NCI-H82 (cell line): ENCODE data around the gene ERF.

Experiments used
- DNase-seq: peaks from one replicate; lab custom pipeline; 2025; lab: John Stamatoyannopoulos, UW

The ERF gene

DNA sequence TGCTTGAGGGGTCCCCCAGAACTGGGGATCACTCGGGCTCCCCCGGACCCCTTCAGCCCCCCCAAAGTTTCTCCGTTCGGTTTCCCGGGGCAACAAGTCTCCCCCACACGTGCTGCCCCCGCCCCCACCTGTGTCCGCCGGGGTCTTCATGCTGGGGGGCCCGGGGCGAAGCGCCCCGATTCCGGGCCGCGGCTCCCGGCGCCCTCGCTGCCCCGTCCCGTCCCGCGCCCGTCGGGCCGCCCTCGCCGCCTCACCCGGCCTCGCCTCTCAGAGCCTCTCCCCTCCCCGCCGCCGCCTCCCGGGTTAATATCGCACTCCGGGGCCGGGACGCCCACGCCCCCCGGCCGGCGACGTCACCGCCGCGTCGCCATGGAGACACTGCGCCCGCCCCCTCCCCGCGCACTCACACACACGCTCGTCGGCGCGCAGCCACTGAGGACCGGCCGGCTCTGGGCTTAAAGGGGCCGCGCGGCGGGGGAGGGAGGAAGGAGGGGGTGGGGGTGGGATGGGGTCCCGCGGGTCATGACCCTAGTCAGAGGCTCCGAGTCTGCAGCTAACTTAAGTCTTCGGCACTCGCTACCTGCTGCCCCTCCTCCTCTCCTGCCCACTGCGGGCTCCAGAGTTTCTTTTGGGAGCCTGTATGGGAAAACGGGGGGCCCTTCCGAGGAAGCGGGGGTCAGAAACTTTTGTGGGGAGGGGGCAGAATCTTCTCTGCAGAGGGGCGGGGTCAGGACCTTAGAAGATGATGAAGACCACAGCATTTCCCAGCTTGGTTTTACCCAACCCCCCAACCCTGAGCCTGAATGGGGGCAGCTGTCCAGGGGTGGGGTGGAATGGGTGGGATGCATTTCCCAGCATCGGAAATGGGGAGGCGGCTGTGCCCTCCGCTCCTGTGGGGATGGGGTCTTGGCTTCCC is at the start of gene ERF:
TSS of gene ERF (minus strand) at position 279 of the 916 bp plus-strand sequence. CDS start at position 150, 129 bp downstream.
- DNase-seq, result peak; percentile 94

DNA sequence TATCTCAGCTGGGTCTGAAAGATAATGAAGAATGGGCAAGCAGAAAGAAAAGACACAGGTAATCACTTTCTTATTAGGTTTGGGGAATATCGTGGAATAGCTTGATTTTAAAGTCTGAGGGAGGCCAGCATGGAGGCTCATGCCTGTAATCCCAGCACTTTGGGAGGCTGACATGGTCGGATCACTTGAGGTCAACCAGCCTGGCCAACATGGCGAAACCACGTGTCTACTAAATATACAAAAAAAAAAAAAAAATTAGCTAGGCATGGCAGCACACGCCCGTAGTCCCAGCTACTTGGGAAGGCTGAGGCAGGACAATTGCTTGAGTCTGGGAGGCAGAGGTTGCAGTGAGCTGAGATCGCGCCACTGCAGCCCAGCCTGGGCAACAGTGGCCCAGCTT is 48.9 kb upstream of the ERF start:
- DNase-seq, result no peak

DNA sequence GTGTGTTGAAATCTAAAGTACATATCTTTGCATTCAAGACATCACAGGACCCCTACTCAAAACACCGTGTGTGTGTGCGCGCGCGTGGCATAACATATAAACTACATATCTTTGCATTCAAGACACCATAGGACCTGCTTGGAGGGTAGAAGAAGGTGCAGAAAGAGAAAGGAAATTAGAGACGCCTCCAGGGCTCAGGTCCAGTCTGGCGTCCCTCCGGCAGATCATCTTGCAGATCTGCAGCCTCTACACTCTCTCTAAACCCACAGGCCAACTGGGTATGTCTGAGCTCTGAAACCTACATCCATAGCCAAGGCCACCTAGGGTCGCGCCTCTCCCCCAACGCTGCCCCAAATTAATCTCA is 48.2 kb upstream of the ERF start:
- peak; percentile 58 for DNase-seq

DNA sequence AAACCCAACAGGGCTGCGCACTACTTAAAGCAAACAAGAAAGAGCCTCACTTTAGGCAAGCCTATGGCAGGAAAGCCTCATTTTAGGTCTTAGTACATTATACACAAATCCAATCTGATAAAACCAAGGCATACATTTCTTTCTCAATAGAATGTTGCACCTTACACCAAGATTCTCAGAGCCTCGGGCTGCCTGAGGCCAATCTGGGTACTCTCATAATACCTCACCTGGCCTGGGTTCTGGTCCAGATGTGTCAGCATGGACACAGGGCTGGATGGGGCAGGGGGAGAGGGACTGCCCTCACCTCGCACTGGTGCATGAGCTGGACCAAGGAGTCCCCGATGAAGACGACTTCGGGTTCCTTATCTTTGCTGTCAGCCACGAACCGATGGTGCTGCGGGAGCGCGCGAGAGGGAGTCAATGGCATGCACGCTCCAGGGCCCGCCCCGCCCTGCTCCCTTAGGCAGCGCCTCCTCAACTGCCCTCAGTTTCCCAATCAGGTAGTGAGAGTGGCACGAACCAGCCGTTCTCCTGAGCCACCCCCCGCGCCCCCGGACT is 46.8 kb upstream of the ERF start, which contains the start of gene PRR19:
TSS of gene PRR19 (plus strand) at position 487 of the 558 bp plus-strand sequence. CDS start 7,453 bp downstream, outside the sequence.
- peak; percentile 63 for DNase-seq

DNA sequence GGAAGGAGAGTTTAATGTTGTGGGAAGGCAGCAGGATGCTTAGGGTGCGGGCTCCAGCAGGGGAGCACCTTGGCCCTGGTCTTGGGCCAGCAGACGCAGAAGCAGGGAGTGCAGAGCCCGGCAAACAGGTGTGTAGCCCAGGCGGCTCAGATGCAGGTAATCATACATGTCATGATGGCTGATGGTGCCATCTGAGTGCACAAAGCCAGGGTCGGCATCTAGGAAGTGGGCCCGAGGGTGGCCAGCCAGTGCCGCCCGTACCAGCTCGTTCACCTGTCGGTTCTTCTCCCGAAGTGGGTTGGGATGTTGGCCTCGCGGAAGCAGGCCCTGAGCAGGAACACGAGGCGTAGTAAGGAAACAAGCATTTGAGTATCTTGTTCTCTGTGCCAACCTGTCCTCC is 42.1 kb upstream of the ERF start:
- no peak for DNase-seq

DNA sequence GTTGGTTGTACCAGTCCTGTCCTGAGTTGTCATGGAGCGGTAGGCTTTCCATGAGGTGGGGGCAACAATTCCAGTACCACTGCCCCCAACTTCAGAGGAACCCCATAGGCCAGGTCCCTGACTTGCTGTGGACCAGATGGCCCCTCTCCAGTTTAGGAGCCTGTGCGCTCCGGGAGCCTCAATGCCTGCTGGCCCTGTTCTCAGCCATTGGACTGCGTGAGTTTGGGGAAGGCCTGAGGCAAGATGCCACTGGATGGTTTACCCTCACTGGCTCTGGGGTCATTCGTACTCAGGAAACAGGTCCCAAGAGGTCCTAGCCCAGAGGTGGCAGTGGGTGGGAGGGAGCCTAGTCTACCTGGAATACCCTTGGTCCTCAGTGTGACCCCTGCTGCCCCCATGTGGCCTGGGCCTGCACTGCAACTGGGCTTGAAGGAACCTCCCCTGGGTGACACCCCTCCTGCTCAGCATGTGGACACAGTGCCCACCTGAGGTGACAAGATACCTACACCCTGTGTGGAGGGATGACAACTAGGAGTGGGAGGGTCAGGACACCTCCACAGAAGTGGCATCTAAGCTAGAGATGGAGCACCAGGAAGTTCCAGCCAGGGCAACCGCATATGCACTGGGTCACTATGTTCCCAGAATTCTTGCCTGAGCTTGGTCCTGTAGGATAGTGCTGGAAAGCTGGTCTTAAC is 41.0 kb upstream of the ERF start:
- DNase-seq, result peak; percentile 89

DNA sequence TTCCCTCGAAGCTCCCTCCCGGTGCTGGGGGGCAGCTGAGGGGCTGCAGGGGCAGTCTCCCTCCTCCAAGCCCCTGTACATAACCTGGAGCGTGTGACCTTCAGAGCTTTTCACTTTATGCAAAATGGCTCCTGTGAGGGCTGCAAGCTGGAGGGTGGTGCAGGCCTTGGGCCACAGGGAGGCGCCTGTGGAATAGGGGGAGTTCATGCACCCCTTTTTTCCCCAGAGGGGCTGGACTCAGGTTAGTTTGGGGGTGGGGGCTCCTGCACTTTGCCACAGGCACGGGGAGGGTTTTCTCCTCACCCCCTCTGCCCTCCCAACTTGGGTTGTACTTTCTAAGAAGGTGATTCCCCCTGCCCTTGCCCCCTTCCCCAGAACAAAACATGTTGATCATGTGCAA is 40.4 kb upstream of the ERF start:
- DNase-seq, result no peak

DNA sequence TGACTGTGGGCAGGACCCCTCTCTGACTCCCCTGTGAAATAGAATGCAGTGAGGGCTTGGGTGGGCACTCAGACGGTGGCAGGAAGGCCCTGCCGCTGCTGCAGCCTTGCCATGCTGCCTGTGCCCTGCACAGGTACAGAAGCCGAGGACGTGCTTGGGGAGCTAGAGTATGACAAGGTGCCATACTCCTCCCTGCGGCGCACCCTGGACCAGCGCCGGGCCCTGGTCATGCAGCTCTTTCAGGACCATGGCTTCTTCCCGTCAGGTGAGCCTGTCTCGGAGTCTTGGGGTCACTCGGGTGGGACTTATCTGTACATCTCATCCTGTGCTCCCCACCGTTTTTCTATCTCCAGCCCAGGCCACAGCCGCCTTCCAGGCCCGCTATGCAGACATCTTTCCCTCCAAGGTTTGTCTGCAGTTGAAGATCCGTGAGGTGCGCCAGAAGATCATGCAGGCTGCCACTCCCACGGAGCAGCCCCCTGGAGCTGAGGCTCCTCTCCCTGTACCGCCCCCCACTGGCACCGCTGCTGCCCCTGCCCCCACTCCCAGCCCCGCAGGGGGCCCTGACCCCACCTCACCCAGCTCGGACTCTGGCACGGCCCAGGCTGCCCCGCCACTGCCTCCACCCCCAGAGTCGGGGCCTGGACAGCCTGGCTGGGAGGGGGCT is 39.7 kb upstream of the ERF start:
- no peak for DNase-seq

DNA sequence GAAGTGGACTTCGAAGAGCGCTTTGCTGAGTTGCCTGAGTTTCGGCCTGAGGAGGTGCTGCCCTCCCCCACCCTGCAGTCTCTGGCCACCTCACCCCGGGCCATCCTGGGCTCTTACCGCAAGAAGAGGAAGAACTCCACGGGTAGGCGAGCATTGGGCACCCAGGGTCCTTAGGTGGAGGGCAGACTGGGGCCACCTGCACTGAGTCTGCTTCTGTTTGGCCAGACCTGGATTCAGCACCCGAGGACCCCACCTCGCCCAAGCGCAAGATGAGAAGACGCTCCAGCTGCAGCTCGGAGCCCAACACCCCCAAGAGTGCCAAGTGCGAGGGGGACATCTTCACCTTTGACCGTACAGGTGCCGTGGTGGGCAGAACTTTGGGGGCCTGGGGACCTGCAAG is 39.0 kb upstream of the ERF start:
- no peak for DNase-seq

DNA sequence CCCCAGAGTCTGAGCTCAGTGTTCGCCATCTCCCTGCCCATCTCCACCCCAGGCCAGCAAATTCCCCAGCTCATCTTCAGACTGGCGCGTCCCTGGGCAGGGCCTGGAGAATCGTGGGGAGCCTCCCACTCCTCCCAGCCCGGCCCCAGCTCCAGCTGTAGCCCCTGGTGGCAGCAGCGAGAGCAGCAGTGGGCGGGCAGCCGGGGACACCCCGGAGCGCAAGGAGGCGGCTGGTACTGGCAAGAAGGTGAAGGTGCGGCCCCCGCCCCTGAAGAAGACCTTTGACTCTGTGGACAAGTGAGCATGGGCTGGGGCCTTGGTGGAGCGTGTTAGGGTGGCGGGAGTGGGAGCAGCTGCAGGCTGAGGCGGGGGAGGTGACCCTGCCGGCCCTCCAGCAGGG is 38.6 kb upstream of the ERF start:
- no peak for DNase-seq

DNA sequence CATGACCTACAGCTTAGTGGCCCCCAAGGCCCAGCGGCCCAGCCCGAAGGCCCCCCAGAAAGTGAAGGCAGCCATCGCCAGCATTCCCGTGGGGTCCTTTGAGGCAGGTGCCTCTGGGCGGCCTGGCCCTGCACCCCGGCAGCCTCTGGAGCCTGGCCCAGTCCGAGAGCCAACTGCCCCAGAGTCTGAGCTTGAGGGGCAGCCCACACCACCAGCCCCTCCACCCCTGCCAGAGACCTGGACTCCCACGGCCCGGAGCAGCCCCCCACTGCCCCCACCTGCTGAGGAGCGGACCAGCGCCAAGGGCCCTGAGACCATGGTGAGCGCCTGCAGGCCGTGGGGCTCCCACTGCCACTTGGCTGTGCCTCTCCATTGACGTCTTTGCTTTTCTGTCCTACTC is 38.0 kb upstream of the ERF start:
- no peak for DNase-seq

DNA sequence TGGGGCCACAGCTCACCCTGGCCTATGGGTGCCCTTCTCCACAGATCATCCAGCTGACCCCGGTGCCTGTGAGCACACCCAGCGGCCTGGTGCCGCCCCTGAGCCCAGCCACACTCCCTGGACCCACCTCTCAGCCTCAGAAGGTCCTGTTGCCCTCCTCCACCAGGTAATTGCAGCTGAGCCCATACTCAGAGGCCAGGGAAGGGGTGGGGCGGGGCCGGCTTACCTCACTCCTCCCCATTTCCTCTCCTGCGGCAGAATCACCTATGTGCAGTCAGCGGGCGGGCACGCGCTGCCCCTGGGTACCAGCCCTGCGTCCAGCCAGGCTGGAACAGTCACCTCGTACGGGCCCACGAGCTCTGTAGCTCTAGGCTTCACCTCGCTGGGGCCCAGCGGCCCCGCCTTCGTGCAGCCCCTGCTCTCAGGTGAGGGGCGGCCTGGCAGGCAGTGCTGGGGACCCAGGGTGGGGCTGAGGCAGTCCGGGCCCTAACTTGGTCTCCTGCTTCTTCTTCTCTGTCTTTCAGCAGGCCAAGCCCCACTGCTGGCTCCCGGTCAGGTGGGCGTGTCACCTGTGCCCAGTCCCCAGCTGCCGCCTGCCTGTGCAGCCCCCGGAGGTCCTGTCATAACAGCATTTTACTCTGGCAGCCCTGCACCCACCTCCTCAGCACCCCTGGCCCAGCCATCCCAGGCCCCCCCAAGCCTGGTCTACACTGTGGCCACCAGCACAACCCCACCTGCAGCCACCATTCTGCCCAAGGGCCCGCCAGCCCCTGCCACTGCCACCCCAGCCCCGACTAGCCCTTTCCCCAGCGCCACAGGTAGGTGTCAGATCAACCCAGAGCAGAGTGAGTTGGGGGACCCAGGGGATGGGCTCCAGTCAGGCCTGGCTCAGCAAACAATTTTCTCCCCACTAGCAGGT is 37.4 kb upstream of the ERF start:
- DNase-seq, result no peak

DNA sequence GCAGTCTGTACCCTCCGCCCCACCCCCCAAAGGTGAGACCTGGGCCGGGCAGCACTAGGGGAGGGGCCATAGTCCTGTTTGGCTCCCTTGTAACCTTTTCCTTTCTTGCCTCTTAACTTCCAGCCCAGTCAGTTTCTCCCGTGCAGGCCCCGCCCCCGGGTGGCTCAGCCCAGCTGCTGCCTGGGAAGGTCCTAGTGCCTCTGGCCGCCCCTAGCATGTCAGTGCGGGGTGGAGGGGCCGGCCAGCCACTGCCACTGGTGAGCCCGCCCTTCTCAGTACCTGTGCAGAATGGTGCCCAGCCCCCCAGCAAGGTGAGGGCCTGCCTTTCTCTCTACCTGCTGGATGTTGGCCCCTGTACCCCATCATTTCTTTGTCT is 36.5 kb upstream of the ERF start:
- no peak for DNase-seq

DNA sequence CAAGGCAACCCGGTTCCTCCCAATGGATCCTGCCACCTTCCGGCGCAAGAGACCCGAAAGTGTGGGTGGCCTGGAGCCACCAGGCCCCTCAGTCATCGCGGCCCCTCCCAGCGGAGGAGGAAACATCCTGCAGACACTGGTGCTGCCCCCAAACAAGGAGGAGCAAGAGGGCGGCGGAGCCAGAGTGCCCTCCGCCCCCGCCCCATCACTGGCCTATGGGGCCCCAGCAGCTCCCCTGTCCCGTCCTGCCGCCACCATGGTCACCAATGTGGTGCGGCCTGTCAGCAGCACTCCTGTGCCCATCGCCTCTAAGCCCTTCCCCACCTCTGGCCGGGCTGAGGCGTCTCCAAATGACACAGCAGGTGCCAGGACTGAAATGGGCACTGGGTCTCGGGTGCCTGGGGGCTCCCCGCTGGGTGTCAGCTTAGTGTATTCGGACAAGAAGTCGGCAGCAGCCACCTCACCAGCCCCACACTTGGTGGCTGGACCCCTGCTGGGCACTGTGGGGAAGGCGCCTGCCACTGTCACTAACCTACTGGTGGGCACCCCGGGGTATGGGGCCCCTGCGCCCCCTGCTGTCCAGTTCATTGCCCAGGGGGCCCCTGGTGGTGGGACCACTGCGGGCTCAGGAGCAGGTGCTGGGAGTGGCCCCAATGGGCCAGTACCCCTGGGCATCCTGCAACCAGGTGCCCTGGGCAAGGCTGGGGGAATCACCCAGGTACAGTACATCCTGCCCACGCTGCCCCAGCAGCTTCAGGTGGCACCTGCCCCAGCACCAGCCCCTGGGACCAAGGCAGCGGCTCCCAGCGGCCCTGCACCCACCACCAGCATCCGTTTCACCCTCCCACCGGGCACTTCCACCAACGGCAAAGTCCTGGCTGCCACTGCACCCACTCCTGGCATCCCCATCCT is 35.9 kb upstream of the ERF start:
- peak; percentile 77 for DNase-seq

DNA sequence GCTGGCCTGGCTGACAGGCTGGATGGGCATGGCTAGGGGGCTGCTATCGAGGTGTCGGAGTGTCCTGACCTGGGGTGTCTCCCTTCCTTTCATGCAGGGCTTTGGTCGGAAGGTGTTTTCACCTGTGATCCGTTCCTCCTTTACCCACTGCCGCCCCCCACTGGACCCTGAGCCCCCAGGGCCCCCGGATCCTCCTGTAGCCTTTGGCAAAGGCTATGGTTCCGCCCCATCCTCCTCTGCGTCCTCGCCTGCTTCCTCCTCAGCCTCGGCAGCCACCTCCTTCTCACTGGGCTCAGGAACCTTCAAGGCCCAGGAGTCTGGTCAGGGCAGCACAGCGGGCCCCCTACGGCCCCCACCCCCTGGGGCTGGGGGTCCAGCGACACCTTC is 35.2 kb upstream of the ERF start:
- no peak for DNase-seq

DNA sequence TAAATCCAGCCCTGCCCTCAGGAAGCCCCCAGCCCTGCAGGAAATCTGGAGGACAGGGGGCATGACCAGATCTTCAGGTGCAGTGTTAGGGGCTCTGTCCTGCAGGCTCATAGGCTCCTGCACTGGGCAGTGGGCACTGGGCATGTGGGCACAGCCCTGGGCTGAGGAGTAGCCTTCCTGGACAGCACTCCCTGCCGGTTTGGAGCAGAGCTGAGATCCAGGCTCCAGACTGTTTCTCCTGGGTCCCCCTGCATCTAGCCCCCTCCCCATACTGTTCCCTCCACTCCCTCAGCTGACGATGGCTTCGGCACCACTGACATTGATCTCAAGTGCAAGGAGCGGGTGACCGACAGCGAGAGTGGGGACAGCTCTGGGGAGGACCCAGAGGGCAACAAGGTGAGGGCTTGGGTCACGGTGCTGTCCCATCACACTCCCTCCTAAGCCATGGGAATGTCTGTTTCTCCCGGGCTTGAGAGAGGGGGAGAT is 34.7 kb upstream of the ERF start:
- DNase-seq, result no peak

DNA sequence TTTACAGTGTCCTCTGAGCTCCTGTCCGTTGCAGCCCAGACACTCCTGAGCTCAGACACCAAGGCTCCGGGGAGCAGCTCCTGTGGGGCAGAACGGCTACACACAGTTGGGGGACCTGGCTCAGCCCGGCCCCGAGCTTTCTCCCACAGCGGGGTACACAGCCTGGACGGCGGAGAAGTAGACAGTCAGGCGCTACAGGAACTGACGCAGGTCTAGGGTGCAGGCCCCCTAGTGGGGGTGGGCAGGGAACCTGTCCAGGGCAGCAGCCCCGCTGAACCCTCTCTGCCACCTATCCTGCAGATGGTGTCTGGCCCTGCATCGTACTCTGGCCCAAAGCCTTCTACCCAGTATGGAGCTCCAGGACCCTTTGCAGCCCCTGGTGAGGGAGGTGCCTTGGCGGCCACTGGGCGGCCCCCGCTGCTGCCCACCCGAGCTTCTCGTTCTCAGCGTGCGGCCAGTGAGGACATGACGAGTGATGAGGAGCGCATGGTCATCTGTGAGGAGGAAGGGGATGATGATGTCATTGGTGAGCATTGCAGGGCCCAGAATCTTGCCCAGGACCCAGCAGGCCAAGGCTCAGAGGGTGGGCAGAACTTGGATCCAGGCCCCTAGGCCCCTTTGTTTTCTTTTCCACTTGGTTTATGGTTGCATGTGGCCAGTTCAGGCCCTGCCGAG is 34.1 kb upstream of the ERF start:
- no peak for DNase-seq

DNA sequence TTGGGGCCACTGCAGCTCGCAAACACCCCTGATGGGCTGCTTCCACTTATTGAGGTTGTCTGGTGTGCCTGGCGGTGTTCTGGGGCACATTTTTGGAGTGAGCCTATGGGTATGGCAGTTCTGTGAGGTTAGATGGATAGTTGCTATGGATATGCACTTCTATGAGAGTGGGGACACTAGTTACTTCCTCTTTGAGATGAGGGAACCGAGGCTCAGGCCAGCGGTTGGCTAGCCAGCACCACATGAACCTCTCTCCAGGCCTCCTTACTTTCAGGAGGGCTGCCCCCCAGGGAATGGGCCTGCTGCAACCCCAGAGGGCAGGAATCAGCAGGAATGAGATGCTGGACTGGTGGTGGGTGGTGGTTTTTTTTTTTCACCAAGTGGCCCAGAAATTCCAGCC is 33.5 kb upstream of the ERF start:
- DNase-seq, result no peak

DNA sequence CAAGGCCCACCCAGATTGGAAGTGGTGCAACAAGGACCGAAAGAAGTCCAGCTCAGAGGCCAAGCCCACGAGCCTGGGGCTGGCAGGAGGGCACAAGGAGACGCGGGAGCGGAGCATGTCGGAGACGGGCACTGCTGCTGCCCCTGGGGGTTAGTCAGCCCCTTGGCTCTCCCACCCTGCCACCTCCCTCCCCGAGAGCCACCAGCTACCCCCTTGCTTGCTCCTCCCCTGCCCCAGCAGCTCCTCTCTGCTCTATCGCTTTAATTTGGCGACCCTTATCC is 32.8 kb upstream of the ERF start:
- no peak for DNase-seq
